HepG2 (cell line): Measurements from ENCODE around the gene ART4. TPM values are rescaled to one million over a fixed set of nuclear protein-coding genes. Genes with fewer than 3 reads are reported as not detected.

ENCODE experiments used
- ATAC-seq: fragments of 200-7000 bp; cut with Tn5 transposase; 3 replicates; pipeline ENCODE4 v1.9.1; 2020; ENCODE audit warnings: mild to moderate bottlenecking, moderate library complexity
- Bru-seq: library from RNA; stranded (reverse); fragments of 400-500 nt; gene quantifications from one replicate; lab custom pipeline; 2021; lab: Mats Ljungman, UMichigan
- BruChase-seq, 2 experiments: library from RNA; stranded (reverse); fragments of 400-500 nt; gene quantifications; one replicate each; lab custom pipeline; 2021; lab: Mats Ljungman, UMichigan
- BruUV-seq: library from RNA; stranded (reverse); fragments of 400-500 nt; replicated peaks from 2 replicates; lab custom pipeline; 2021; lab: Mats Ljungman, UMichigan
- CTCF ChIA-PET: fragments of 300-600 bp; formaldehyde crosslinking; extraction: SDS; loops from one replicate; lab custom pipeline; 2021; ENCODE audit warnings: low total read pairs, inconsistent platforms, low intra/inter-chr PET ratio; lab: Yijun Ruan, JAX
- POLR2A ChIA-PET: fragments of 350-600 bp; sonication (Branson Sonifier 250); formaldehyde crosslinking; loops from one replicate; lab custom pipeline; 2020; ENCODE audit warnings: antibody characterized with exemption, inconsistent platforms; lab: Yijun Ruan, JAX
- DNase-seq: peaks from one replicate; pipeline ENCODE4 v3.0.0-alpha.2; 2015; ENCODE audit warnings: low spot score
- FAIRE-seq: peaks from 3 replicates; lab custom pipeline; 2011; peaks lifted over from hg19 to GRCh38; lab: Jason Lieb, UNC
- H2AFZ ChIP-seq: one replicate; pipeline ENCODE4 v1.6.1; 2011; ENCODE audit warnings: low read length, inconsistent platforms
- H3K27ac ChIP-seq: fragments of 300-600 bp; 3 replicates; pipeline ENCODE4 v1.8.0; 2011; ENCODE audit warnings: mixed run types, mild to moderate bottlenecking, mixed read lengths, low read length, inconsistent platforms; ENCODE audit not compliant: insufficient read depth; ENCODE audit errors: extremely low read length
- H3K27me3 ChIP-seq, 2 experiments: fragments of 200-600 bp in 1 of 2; 2 replicates in 1 of 2; 3 replicates in 1 of 2; pipeline versions ENCODE4 v1.6.0 to v1.8.0; 2011; ENCODE audit warnings: low read length in 2 of 2, mild to moderate bottlenecking in 2 of 2, moderate library complexity in 2 of 2, inconsistent platforms in 1 of 2; ENCODE audit not compliant: insufficient read depth in 2 of 2, control insufficient read depth in 1 of 2
- H3K36me3 ChIP-seq, 2 experiments: fragments of 200-600 bp in 1 of 2; replicated peaks in 1 of 2; 2 replicates in 1 of 2; 3 replicates in 1 of 2; pipeline versions ENCODE4 v1.5.1 to v1.8.0; 2011; ENCODE audit warnings: low read length in 2 of 2, inconsistent platforms in 1 of 2; ENCODE audit not compliant: insufficient read depth in 2 of 2, control insufficient read depth in 1 of 2
- H3K4me1 ChIP-seq: 2 replicates; pipeline ENCODE4 v1.5.1; 2012; ENCODE audit warnings: low read length, inconsistent platforms; ENCODE audit not compliant: insufficient read depth
- H3K4me2 ChIP-seq: 2 replicates; pipeline ENCODE4 v1.6.0; 2011; ENCODE audit warnings: low read depth, low read length, inconsistent platforms
- H3K4me3 ChIP-seq, 3 experiments: fragments of 200-600 bp in 1 of 3; sonication (generic), shearing (Covaris generic) in 1 of 3; replicated peaks in 1 of 3; 2 replicates each; pipeline ENCODE4 v1.5.1; 2011 to 2016; ENCODE audit warnings: low read length in 3 of 3, inconsistent platforms in 2 of 3, low read depth in 2 of 3, mild to moderate bottlenecking in 2 of 3, control low read depth in 1 of 3, mixed read lengths in 1 of 3; ENCODE audit not compliant: insufficient read depth in 1 of 3
- H3K79me2 ChIP-seq: one replicate; pipeline ENCODE4 v1.6.1; 2011; ENCODE audit warnings: low read length, inconsistent platforms; ENCODE audit not compliant: insufficient read depth
- H3K9ac ChIP-seq: 2 replicates; pipeline ENCODE4 v1.6.0; 2011; ENCODE audit warnings: mild to moderate bottlenecking, low read depth, low read length, inconsistent platforms; ENCODE audit not compliant: insufficient read depth
- H3K9me3 ChIP-seq: 2 replicates; pipeline ENCODE4 v1.5.1; 2012; ENCODE audit warnings: mild to moderate bottlenecking, low read length
- H4K20me1 ChIP-seq: 2 replicates; pipeline ENCODE4 v1.6.0; 2011; ENCODE audit warnings: inconsistent platforms, mild to moderate bottlenecking, low read length, moderate library complexity; ENCODE audit not compliant: insufficient read depth
- ATAD3A ChIP-seq: sonication (generic); formaldehyde crosslinking; IDR thresholded peaks from 2 replicates; pipeline ENCODE4 v1.4.0; 2020; ENCODE audit warnings: missing genetic modification reagents
- FOXM1 ChIP-seq: sonication (generic); formaldehyde crosslinking; IDR thresholded peaks from 2 replicates; pipeline ENCODE4 v1.5.0; 2020; ENCODE audit warnings: missing genetic modification reagents
- HNF4A ChIP-seq: sonication (generic); formaldehyde crosslinking; IDR thresholded peaks from 2 replicates; pipeline ENCODE4 v1.4.0; 2020; ENCODE audit warnings: missing genetic modification reagents
- IKZF1 ChIP-seq: fragments of 450-650 bp; IDR thresholded peaks from 2 replicates; pipeline ENCODE4 v1.7.1; 2016
- JDP2 ChIP-seq: sonication (generic); formaldehyde crosslinking; IDR thresholded peaks from 2 replicates; pipeline ENCODE4 v1.8.1; 2022; ENCODE audit warnings: missing genetic modification reagents, borderline replicate concordance
- JUNB ChIP-seq: sonication (generic); formaldehyde crosslinking; IDR thresholded peaks from 2 replicates; pipeline ENCODE4 v1.8.0; 2022; ENCODE audit warnings: missing genetic modification reagents, mild to moderate bottlenecking, borderline replicate concordance
- KLF15 ChIP-seq: sonication (generic); formaldehyde crosslinking; IDR thresholded peaks from 2 replicates; pipeline ENCODE4 v1.8.1; 2023; ENCODE audit warnings: borderline replicate concordance, mild to moderate bottlenecking, inconsistent platforms, missing genetic modification reagents, mixed read lengths
- LCORL ChIP-seq, 2 experiments: fragments of 450-650 bp in 1 of 2; sonication (generic) in 1 of 2; formaldehyde crosslinking in 1 of 2; IDR thresholded peaks; 2 replicates each; pipeline versions ENCODE4 v1.5.0 to v1.6.1; 2017 to 2020; ENCODE audit warnings: antibody characterized with exemption in 1 of 2, missing genetic modification reagents in 1 of 2
- MTA3 ChIP-seq: sonication (generic); formaldehyde crosslinking; IDR thresholded peaks from 2 replicates; pipeline ENCODE4 v1.4.0; 2020; ENCODE audit warnings: missing genetic modification reagents
- SAP130 ChIP-seq: IDR thresholded peaks from 2 replicates; pipeline ENCODE4 v1.6.1; 2016; ENCODE audit warnings: low read depth
- SIN3A ChIP-seq: IDR thresholded peaks from 2 replicates; pipeline ENCODE4 v1.6.1; 2011; ENCODE audit warnings: low read depth, mild to moderate bottlenecking, control low read depth, low read length, borderline replicate concordance
- SRY ChIP-seq: sonication (generic); formaldehyde crosslinking; IDR thresholded peaks from 2 replicates; pipeline ENCODE4 v1.8.0; 2022; ENCODE audit warnings: mild to moderate bottlenecking, missing genetic modification reagents
- TBL1XR1 ChIP-seq: fragments of 150-350 bp; IDR thresholded peaks from 2 replicates; pipeline ENCODE4 v1.6.1; 2014; ENCODE audit warnings: borderline replicate concordance, low read length; ENCODE audit not compliant: partially characterized antibody
- TEAD2 ChIP-seq: sonication (generic); formaldehyde crosslinking; IDR thresholded peaks from 2 replicates; pipeline ENCODE4 v1.9.0; 2021; ENCODE audit warnings: missing genetic modification reagents
- ZBTB1 ChIP-seq: sonication (generic); formaldehyde crosslinking; IDR thresholded peaks from 2 replicates; pipeline ENCODE4 v1.4.0; 2020; ENCODE audit warnings: missing genetic modification reagents, borderline replicate concordance
- ZNF3 ChIP-seq: IDR thresholded peaks from 2 replicates; pipeline ENCODE4 v1.7.0; 2017; ENCODE audit warnings: inconsistent platforms
- ZNF746 ChIP-seq: sonication (generic); formaldehyde crosslinking; IDR thresholded peaks from 2 replicates; pipeline ENCODE4 v1.8.0; 2022; ENCODE audit warnings: mild to moderate bottlenecking, missing genetic modification reagents
- WGBS: methylation state at CpG from one replicate; pipeline ENCODE4 v1.1.6; 2017; ENCODE audit warnings: low lambda C conversion rate; 5-methylcytosine and 5-hydroxymethylcytosine counted together
- in situ Hi-C: cut with HindIII; loops from 2 replicates; pipeline ENCODE4 v1.10.0; 2017; ENCODE audit warnings: low pct_unique_long_range_greater_than_20kb; ENCODE audit not compliant: extremely low pct_ligation_motif_present
- intact Hi-C: fragments of 100-400 bp; cut with micrococcal nuclease; formaldehyde crosslinking; loops from one replicate; pipeline ENCODE4 v1.10.0; 2022; ENCODE audit not compliant: unreplicated experiment
- long read RNA-seq, 2 experiments: library from RNA in 1 of 2; library from polyadenylated mRNA in 1 of 2; stranded (forward) in 1 of 2; unstranded in 1 of 2; transcript quantifications; one replicate each; pipeline ENCODE4 v2.0.0, GENCODE V29; 2019 to 2022
- polyA minus RNA-seq, 3 experiments: library from RNA; depleted of rRNA, polyadenylated mRNA; stranded (reverse); fragments of >200 nt; gene quantifications; 2 replicates each; pipeline ENCODE4 v1.2.3, GENCODE V29; 2011; ENCODE audit warnings: low replicate concordance in 1 of 3
- polyA plus RNA-seq, 8 experiments: library from polyadenylated mRNA; depleted of rRNA in 3 of 8; stranded (reverse) in 7 of 8; unstranded in 1 of 8; fragments of >200 nt; fragmentation: Illumina TruSeq in 4 of 8; extraction: Trizol in 4 of 8; gene quantifications; 2 replicates each; pipeline versions ENCODE4 v1.2.1 to v1.2.3, GENCODE V29; 2011 to 2016; ENCODE audit warnings: low read depth in 4 of 8, missing spikeins in 1 of 8, mixed read lengths in 1 of 8; ENCODE audit not compliant: insufficient read depth in 1 of 8
- total RNA-seq, 5 experiments: library from RNA; depleted of rRNA; stranded (reverse); fragments of >200 nt; fragmentation: Illumina TruSeq; extraction: Trizol; gene quantifications; 2 replicates each; pipeline ENCODE4 v1.2.3, GENCODE V29; 2016; ENCODE audit warnings: low read depth in 1 of 5
- TF ChIP-seq, protein P1 (sequence below): IDR thresholded peaks from 2 replicates; pipeline ENCODE4 v1.6.1; 2016; ENCODE audit warnings: mild to moderate bottlenecking

The ART4 gene, protein sequence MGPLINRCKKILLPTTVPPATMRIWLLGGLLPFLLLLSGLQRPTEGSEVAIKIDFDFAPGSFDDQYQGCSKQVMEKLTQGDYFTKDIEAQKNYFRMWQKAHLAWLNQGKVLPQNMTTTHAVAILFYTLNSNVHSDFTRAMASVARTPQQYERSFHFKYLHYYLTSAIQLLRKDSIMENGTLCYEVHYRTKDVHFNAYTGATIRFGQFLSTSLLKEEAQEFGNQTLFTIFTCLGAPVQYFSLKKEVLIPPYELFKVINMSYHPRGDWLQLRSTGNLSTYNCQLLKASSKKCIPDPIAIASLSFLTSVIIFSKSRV
- total RNA-seq (2016; rRNA removed; fragmentation: Illumina TruSeq; extraction: Trizol) (12.0 and 20.3 TPM in 2 replicates), polyA plus RNA-seq (2011; rRNA removed) (15.9 and 17.6 TPM in 2 replicates), polyA minus RNA-seq (2011; rRNA and poly(A)+ RNA removed; ENCODE audit: low replicate concordance) (29.3 TPM in 1 of 2 replicates, not detected in the other), Bru-seq, nascent RNA (percentile 82 among the genes with signal in this experiment), BruChase-seq, experiment 1, labeled RNA remaining after a 6-hour chase (percentile 77 among the genes with signal in this experiment), BruChase-seq, experiment 2, labeled RNA remaining after a 2-hour chase (percentile 84 among the genes with signal in this experiment)
- total RNA-seq (2016; cell fraction: cytosol; rRNA removed; fragmentation: Illumina TruSeq; extraction: Trizol; ENCODE audit: low read depth) = 2.1 and 3.7 TPM in 2 replicates
- total RNA-seq (2016; cell fraction: insoluble cytoplasmic fraction; rRNA removed; fragmentation: Illumina TruSeq; extraction: Trizol) = 14.3 and 18.9 TPM in 2 replicates
- 6.7 and 6.9 TPM in 2 replicates for total RNA-seq (2016; cell fraction: membrane; rRNA removed; fragmentation: Illumina TruSeq; extraction: Trizol)
- total RNA-seq (2016; cell fraction: nucleus; rRNA removed; fragmentation: Illumina TruSeq; extraction: Trizol) = 20.5 and 23.4 TPM in 2 replicates
- polyA plus RNA-seq (2011; cell fraction: cytosol; rRNA removed) = 14.2 and 16.4 TPM in 2 replicates
- polyA plus RNA-seq (2011; cell fraction: nucleus; rRNA removed) = 8.0 and 8.2 TPM in 2 replicates
- 5.3 and 10.8 TPM in 2 replicates for polyA plus RNA-seq (2012)
- polyA plus RNA-seq (2016; cell fraction: cytosol; fragmentation: Illumina TruSeq; extraction: Trizol; ENCODE audit: low read depth) = 0.87 and 1.2 TPM in 2 replicates
- polyA plus RNA-seq (2016; cell fraction: insoluble cytoplasmic fraction; fragmentation: Illumina TruSeq; extraction: Trizol; ENCODE audit: low read depth) = 8.3 and 8.9 TPM in 2 replicates
- polyA plus RNA-seq (2016; cell fraction: membrane; fragmentation: Illumina TruSeq; extraction: Trizol; ENCODE audit: low read depth) = 2.2 and 2.3 TPM in 2 replicates
- polyA plus RNA-seq (2016; cell fraction: nucleus; fragmentation: Illumina TruSeq; extraction: Trizol; ENCODE audit: insufficient read depth, low read depth) = 13.4 and 17.8 TPM in 2 replicates
- 9.1 and 10.9 TPM in 2 replicates for polyA minus RNA-seq (2011; cell fraction: cytosol; rRNA and poly(A)+ RNA removed)
- 35.9 and 36.7 TPM in 2 replicates for polyA minus RNA-seq (2011; cell fraction: nucleus; rRNA and poly(A)+ RNA removed)
- long read RNA-seq, experiment 1, full-length matches to known transcripts = 14 of 15 reads
- long read RNA-seq, experiment 1, partial matches to known transcripts = 1 of 15 reads
- long read RNA-seq, experiment 1, other reads (novel, unspliced or antisense) = 0 of 15 reads
- long read RNA-seq, experiment 2, full-length matches to known transcripts = 11 of 17 reads
- long read RNA-seq, experiment 2, partial matches to known transcripts = 1 of 17 reads
- long read RNA-seq, experiment 2, other reads (novel, unspliced or antisense) = 5 of 17 reads

DNA sequence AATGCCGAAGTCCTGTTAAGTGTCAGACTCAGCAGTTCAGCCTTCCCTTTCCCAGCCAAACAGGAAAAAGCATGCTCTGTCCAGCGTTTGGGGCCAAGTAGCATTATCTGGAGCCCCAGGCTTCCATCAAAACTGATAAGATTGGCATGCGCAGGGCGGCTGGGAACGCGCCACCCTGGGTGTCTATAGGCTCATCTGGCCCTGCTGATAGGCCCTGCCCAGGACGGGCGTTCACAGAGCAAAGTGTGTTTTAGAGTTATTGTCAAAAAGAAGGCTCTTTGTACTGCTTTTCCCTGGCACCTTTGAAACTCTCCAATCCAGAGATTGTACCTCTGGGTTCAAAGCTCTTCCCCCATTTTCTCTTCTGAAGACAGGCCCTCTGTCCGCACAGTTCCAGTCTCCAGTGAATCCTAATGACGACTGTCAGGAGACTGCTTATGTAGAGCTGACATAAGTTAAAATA is at the start of gene ART4:
Gene ART4, minus strand, starts transcription at position 102 of the 463 bp plus-strand sequence. CDS start 413 bp downstream, outside the sequence.
- Histone ChIP-seq H3K4me2 (peak within 1 kb of the TSS; percentile 98), H3K4me1 (peaks cover 62% of the 10 kb centered on the region), H3K27ac (peak within 1 kb of the TSS; percentile 86), H3K9me3 (no peaks in the 10 kb centered on the region), H3K4me3 (peak within 1 kb of the TSS; percentile 73 to 86 (median 73)), H3K9ac (peak within 1 kb of the TSS; percentile 77), H3K36me3 (peaks cover 0 to 16% of the 10 kb centered on the region in 2 experiments; a peak in 2 of 5 replicates), H3K79me2 (peaks cover 31% of the 10 kb centered on the region), H4K20me1 (no peaks in the 10 kb centered on the region), H2AFZ (peak within 1 kb of the TSS; percentile 85), H3K27me3 (no peaks in the 10 kb centered on the region; a peak in 1 of 5 replicates)
- ATAC-seq = peak; percentile 93
- ChIA-PET POLR2A (interaction anchor here (1.3 to 1.9 kb wide), 3 partner anchors 40 to 73 kb away, joined by 4 to 16 read pairs (median 12); partner anchors contain the start of genes C12orf60 and WBP11), CTCF (interaction anchor here (2.4 kb wide), 1 partner anchor 152 kb away, joined by 21 read pairs; no protein-coding TSS in a partner anchor)
- peak; percentile 71 for DNase-seq
- WGBS = 2% methylated on average over 8 of the region's 10 CpGs
- intact Hi-C loops (loop anchor here (2.0 kb wide), 2 partner anchors 41 to 73 kb away; partner anchors contain the start of genes C12orf60 and WBP11), in situ Hi-C loops (loop anchor here (5.0 kb wide), 1 partner anchor 154 kb away; no protein-coding TSS in a partner anchor)
- no TSS peak for BruUV-seq
- peak; percentile 70 for FAIRE-seq
- TF ChIP-seq TEAD2 (CRISPR knock-in tag) (no peak), HNF4A (CRISPR knock-in tag) (peak; percentile 76), FOXM1 (no peak), MTA3 (CRISPR knock-in tag) (no peak), LCORL (IDR thresholded peaks at IDR 0.05) (no peak), LCORL (CRISPR knock-in tag; IDR thresholded peaks at IDR 0.05) (peak; percentile 49; the same call in 1 of the 2 replicates), SAP130 (CRISPR knock-in tag) (peak; percentile 58), JUNB (CRISPR knock-in tag) (no peak), ZNF746 (CRISPR knock-in tag) (no peak), IKZF1 (no peak), SIN3A (no peak), JDP2 (CRISPR knock-in tag) (no peak), ATAD3A (no peak), ZBTB1 (CRISPR knock-in tag) (no peak), KLF15 (CRISPR knock-in tag) (no peak), SRY (CRISPR knock-in tag) (no peak), TBL1XR1 (no peak), ZNF3 (CRISPR knock-in tag) (no peak)
- TF ChIP-seq, protein P1, sequence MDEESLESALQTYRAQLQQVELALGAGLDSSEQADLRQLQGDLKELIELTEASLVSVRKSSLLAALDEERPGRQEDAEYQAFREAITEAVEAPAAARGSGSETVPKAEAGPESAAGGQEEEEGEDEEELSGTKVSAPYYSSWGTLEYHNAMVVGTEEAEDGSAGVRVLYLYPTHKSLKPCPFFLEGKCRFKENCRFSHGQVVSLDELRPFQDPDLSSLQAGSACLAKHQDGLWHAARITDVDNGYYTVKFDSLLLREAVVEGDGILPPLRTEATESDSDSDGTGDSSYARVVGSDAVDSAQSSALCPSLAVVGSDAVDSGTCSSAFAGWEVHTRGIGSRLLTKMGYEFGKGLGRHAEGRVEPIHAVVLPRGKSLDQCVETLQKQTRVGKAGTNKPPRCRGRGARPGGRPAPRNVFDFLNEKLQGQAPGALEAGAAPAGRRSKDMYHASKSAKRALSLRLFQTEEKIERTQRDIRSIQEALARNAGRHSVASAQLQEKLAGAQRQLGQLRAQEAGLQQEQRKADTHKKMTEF (CRISPR knock-in tag) = peak; percentile 43; the same call in 1 of the 2 replicates
